ENCODE measurements around the gene CREB3L1.

GRCh38 chr11:46307369-46307768 is 29.9 kb downstream of the CREB3L1 start:
- TF ChIP-seq CTCF (IDR thresholded peaks at IDR 0.05) (no peak), POLR2A (IDR thresholded peaks at IDR 0.05) (no peak), EP300 (IDR thresholded peaks at IDR 0.05; ENCODE audit: low read depth) (no peak)

All from transverse colon (tissue), 3 donors.